Stromal cell of bone marrow (primary cell): ENCODE data around the gene SRGAP1.
"Not testable (repeated sequence)": the region's sequence is repeated elsewhere in the genome, so short reads cannot be mapped to it uniquely, and the experiment has no call there.

Source experiments
- DNase-seq: peaks from one replicate; pipeline ENCODE4 v3.0.0-alpha.2; 2012; ENCODE audit warnings: low read depth

The SRGAP1 gene

DNA sequence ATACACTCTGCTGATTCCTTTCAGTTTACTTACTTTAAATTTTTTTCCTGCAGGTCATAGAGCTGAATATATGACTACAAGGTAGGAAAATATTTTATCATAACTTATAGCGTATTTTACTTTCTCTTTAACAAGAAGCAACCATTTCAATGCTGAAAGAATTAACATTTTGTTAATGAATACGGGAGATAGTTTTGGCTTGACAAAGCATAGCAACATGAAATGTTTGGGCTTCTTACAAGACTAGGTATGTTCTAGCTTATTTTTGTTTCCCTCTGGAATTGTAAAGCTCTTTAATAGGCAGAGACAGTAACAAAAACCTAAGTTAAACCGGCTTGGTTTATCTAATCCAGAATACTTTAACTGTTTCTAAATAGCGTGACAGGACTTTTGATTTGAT is 242.4 kb downstream of the SRGAP1 start:
- DNase-seq, result no peak

DNA sequence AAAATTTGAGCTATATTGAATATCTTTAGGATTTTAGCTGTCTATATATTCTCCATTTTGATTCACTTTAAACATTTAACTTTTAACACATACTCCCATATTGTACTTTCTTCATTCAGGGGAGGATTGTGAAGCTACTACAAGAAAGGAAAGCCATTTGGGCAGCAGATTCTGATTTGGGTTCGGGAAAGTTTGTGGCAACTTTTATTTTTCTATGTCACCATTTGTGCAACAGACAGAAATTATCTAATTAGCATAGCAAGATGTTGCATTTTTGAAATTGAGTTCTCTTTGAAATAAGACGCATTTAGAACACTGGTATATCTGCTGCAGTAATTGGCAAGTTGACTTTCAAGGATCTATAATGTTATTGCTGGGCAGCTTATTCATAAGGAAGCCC is 243.3 kb downstream of the SRGAP1 start:
- no peak for DNase-seq

DNA sequence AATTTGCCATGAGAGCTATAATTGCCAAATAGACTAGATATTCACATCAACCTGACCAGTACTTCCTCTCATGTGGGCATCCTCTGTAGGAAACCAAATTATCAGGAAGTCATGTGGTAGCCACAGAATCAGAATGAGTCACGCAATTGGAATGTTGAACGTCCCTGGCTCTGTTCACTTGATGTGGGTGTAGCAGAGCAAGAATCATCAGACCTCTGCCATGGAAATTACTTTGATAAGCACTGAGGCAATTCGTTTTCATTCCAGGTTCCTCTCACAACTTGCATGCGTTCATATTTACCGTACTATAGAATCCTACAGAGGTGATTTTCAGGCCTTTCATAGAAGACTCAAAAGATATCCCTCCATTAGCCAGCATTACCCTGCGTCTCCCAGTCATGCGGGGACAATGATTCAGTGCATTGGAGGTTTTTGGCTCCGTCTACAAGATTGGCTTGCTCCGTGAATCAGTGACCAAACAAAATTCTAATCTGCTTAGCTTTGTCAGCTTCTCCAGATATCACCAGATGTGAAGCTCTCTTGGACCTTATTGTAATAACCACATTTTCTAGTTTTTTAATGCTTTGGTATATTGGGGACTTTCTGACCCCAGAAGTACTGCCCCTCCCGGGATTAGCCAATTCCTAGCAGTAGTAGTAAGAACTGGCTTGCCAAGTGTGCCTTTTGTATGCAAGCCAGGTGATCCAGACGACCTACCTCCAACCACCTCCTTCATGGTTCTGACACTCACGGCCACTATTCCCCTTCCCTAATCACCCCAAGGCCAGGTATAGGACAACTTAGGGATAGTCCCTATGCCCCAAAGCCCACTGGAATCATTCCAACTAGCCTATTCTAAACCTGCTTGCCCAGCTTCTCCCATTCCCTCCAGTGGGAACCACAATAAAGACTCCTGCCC is 244.2 kb downstream of the SRGAP1 start:
- DNase-seq, result peak; percentile 90

DNA sequence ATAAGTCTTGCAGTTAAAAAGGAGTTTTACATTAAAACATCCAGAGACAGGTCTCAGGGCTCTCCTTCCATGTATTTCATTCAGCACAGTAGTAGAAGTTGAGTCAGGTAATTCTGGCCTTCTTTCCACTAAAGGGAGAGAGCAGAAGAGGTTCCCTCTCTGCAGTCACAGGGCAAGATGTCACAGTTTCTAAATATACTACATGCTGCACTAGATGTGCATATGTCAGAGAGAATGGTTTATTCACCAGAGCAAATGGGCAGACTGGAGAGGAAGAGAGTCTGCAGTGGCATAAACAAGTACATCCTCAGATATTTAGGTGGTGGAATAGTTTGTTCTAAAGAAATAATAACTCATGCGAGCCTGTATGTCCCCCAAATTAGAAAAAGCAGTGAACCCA is 245.5 kb downstream of the SRGAP1 start:
- no peak for DNase-seq

DNA sequence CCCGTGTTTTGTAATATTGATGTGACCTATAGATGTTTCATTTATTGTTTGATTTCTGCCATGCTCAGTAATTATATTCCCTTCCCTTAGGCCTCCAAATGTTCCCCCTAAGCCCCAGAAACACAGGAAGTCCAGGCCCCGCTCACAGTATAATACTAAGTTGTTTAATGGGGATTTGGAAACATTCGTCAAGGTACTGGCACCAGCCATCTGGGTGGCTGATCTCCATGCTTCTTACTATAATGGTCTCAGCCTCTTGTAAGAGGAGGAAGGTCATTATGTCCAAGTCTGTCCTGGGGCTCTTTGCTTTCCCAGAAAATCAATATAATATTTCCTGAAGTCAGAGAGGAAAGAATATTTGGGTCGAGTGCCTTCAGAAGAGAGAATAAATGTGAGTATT is 246.7 kb downstream of the SRGAP1 start:
- no peak for DNase-seq

DNA sequence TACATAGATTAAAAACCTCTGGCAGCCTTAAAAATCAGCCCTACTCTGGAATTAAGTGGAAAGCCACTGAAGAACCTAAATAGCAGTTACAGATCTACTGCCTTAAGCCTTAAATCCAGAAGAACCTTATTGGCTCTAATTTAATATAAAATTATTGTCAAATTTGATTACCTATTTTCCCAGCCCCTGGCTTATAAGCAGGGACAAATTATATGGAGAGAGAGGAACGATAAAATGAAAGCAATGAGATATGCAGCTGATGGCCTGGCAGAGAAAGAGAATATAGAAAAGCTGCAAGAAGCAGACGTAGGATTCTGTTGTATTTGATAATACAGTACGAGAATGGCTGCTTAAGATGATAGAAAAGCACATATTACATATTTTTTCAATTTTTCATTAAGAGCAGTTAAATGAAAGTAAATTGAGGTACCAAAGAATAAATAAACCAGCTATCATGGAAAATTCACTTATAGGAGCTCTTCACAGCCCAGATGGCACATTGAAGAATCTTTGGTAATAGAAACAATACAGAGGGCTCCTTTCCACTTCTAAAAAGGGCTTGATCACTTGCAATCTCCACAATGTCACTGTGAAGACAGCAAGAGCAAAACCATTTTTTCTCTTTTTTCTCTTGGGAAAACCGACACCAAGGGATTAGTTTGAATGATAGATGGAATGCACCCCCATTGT is 248.2 kb downstream of the SRGAP1 start:
- DNase-seq, result no peak

- no peak for DNase-seq
Measured at GRCh38 chr12:64093689-64094088, 249.2 kb downstream of the SRGAP1 start.

- no peak for DNase-seq
Measured at GRCh38 chr12:64097366-64098105, 253.0 kb downstream of the SRGAP1 start.

- no peak for DNase-seq
Measured at GRCh38 chr12:64098709-64099354, 254.3 kb downstream of the SRGAP1 start.

DNA sequence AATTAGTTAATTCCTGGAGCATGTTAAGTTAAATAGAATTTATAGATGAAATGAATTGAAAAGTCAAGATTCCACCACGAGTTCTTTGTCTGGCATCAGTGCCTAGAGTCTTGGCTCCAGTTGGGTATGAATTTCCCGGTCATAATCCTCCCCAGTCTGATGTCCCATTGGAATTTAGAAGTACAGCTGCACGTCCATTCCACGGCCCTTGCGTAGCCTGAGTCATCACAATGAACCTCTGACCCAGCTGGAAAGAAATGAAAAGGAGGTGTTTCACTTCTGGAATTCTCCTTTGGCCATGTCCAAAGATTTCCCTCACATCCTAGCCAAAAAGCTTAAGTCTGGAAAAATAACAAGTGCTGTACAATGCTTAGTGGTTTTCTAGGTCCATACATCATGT is 254.9 kb downstream of the SRGAP1 start:
- peak; percentile 81 for DNase-seq

DNA sequence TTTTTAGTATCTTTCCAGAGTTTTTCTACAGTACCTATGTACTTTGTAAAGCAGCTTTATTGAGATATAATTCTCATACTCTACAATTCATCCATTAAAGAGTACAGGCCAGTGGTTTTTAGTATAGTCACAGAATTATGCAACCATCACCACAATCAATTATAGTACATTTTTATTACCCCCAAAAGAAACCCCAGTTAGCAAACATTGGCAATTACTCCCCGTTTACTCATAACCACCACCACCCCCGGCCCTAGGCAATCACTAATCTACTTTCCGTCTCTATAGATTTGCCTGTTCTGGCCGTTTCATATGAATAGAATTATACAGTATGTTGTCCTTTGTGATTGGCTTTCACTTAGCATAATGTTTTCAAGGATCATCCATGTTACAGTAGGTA is 257.8 kb downstream of the SRGAP1 start:
- DNase-seq, result peak; percentile 56

DNA sequence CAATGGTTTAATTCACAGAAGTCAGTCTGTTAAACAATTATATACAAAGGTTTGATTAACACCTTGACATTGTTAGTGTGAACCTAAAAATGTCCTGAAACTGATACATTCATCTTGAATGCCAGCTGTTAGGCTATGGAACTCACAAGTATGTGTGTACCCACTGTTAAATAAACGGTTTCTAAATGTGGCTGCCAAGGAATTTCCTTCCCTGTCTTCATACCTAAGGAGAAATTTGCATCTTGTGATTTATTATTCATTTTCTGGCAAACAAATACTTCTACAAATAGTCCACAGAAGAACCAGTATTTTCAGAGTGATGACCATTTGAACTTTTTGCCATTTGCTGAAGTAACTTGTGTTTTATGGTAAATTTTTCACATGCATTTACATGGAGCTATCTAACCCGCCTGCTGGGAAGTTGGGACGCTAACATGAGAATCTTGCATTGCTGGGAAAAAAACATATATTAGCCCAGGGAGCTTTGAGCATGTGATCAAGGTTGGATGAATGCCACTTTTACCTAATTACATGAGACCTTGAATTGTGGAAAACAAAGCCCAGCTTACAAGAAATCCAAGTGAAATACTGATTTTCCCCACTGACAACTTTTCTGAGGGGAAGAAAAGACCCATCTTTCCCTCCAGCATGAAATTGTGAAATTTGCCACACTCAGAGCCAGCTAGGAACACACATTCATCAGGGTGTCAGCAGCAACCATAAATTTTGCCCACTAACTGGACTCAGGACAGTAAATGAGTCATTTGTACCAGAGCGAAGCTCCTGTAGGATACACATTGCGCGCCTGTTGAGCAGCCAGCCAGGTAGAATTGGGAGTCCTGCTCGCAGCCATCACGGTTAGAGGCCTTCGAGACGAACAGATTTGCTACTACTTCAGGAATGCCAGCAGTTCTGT is 259.6 kb downstream of the SRGAP1 start:
- DNase-seq, result no peak

- DNase-seq, result no peak
Measured at GRCh38 chr12:64105026-64105425, 260.5 kb downstream of the SRGAP1 start.

DNA sequence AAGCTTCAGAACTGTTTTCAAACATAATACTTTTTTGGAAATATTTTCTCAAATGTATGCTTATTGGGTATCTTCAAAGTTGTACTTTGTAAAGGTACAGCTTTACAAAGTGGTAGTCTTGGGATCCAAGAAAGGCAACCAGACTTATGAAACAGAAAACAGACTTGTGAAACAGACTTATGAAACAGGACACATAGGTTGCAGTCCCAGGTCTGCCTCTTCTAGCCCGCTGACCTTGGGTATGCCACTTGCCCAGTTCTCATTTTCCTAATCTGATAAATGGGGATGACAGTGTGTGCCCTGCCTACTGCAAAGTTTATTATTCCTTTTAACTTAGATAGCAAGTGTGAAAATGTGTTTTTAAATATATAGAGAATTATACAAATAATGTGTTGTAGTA is 263.3 kb downstream of the SRGAP1 start:
- DNase-seq, result no peak

GRCh38 chr12:64109706-64110105 is 265.2 kb downstream of the SRGAP1 start:
- DNase-seq, result no peak

DNA sequence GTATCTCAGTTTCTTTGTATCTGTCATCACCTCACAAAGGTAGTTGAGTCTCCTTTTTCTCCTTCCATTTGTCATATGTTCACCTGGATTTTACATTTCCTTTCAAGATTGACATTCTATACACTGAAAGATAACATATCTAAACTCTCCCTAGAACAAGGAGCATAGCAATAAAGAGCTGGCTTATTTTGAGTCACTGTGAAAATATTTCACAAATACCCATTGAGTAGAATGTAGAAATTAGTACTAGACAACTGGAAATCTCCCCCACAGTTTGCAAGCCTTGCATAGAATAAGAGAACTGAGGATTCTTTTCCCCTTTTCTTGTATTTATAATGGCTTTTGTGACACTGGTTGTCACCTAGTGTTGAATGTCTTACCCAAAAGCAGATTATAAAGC is 266.4 kb downstream of the SRGAP1 start:
- no peak for DNase-seq

GRCh38 chr12:64116969-64117368 is 272.5 kb downstream of the SRGAP1 start:
- no peak for DNase-seq

GRCh38 chr12:64120568-64120967 is 276.1 kb downstream of the SRGAP1 start:
- no peak for DNase-seq

DNA sequence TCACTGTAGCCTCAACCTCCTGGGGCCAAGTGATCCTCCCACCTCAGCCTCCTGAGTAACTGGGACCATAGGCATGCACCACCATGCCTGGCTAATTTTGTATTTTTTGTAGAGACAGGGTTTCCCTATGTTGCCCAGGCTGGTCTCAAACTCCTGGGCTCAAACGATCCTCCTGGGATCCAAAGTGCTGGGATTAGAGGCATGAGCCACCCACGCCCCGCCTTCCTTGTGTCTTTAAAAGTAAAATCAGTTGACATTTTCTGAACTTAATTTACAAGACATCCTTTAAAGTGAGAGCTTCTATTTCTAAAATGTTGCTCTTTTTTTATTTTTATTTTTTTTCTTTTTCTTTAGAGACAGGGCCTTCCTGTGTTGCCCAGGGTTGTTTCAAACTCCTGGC is 276.6 kb downstream of the SRGAP1 start:
- DNase-seq, result not testable (repeated sequence)

GRCh38 chr12:64122154-64122553 is 277.7 kb downstream of the SRGAP1 start:
- no peak for DNase-seq

- DNase-seq, result no peak
Measured at GRCh38 chr12:64122995-64123394, 278.5 kb downstream of the SRGAP1 start.
